Activated CD4-positive, alpha-beta T cell treated with anti-CD3 and anti-CD28 coated beads, Interleukin-2, amount 50 U/mL, for 48 hours (primary cell): Measurements from ENCODE around the gene RPL22.
"Not testable (repeated sequence)": the region's sequence is repeated elsewhere in the genome, so short reads cannot be mapped to it uniquely, and the experiment has no call there.

Source experiments
- DNase-seq, 2 experiments: peaks; one replicate each; pipeline ENCODE4 v3.0.0-alpha.2; 2020

The RPL22 gene

DNA sequence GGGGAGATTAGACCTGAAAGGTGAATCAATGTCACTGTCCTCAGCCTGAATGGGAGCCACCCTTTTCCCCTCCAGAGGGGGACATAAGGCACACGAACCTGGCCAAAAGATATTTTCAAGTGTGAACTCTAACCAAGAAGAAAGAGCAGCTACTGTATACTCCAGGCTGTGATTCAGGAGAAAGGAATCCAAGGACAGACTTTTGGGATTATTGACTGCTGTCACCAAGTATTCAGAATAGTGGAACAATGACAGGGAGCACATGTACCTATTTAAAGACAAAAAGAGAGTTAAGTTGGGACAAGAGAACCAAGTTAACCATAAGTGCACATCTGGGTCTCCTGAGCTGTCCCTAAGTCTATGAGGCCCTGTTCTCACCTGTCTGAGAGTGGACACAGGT lies 34.0 kb upstream of the RPL22 start:
- DNase-seq: no peak

DNA sequence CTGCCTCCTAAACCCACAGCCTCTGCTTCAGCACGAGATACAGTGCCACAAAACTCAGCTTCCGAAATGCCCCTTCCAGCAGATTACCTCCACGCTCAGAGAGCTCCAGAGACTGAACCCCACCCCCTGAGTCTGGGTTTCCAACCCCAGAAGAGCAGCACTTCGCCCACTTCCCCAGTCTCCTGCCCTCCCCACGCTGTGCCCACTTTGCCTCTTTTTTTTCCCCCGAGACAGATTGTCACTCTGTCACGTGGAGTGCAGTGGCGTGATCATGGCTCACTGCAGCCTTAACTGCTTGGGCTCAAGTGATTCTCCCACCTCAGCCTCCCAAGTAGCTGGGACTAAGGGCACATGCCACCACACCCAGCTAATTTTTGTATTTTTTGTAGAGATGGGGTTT lies 26.3 kb upstream of the RPL22 start:
- no peak for DNase-seq

DNA sequence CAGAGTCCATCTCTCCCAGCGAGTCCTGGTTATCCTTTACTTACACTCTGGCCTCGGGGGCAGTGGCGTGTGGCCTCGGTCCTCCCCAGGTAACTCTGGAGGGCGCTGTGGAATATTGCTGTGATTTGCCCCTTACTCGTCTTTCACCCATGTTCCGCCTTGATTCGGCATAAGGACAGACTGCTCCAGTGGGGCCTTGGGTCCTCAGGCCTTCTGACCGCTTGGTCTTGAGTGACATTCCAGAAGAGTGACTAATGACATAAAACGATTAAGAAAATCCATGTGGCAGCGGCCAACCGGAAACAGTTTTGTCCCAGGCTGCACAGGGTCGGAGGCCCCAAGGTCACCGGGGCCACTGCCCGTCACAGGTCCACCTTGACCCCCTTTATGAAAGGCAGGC lies 25.3 kb upstream of the RPL22 start:
- DNase-seq: no peak

DNA sequence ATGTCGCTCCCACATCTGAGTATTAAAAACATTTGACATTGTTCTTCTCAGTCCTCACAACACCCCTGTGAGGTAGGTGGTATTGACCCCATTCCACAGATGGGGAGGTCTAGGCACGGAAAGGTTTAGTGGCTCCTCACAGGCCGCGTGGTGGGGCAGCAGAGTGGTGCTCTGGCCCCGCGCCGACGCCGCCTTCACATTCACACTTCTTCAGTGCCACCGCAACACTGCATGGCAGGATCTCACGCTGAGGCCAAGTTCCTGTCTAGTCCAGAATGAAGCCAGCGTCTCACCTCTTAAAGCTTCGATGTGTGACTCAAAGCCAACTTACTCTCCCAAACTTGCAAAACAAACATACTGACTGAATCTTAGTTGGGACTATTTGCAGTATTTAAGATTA lies 24.2 kb upstream of the RPL22 start:
- no peak for DNase-seq

DNA sequence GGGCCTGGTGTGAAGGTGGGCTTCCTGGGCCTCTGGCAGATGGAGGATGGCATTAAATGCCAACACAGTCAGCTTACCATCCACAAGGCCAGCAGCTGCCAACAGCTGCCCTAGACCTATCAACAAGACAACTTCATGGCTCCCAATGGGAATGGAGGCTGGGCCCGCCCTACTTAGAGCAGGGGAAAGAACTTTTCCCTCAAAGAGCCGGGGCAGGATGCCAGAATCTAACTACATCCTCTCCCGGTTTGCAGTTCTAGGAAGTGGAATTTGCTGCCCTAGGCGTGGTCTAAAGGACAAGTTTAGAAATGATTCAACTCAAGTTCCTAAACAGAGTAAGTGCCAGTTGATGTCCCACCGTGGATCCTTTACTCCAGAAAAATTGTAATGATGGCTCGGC lies 23.2 kb upstream of the RPL22 start:
- DNase-seq: no peak

DNA sequence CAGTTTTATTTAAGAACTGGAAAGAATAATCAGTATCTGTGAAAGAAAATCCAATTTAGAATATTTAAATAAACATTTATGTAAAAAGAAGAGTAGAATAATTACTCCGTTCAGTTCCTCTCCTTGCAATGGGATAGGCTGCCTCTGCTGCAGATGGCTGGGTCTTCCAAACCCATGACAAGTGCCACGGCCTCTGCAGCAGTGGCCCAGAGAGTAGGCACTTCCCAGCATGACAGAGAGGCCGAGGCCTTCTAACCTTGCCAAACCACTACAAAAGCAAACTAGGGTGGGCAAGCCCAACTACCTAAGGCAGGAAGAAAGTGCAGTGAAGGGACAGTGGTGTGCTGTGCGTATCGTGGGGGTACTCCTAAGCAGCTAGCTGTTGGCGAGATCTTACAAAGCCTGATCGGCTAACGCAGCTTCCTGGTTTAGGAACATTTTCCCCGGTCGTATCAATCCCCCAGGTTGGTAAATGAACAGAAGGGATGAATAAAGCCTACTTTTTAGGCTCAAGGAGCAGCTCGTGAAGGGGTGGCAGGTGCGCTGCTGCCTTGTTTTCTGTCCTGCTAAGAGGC lies 21.9 kb upstream of the RPL22 start:
- no peak for DNase-seq

DNA sequence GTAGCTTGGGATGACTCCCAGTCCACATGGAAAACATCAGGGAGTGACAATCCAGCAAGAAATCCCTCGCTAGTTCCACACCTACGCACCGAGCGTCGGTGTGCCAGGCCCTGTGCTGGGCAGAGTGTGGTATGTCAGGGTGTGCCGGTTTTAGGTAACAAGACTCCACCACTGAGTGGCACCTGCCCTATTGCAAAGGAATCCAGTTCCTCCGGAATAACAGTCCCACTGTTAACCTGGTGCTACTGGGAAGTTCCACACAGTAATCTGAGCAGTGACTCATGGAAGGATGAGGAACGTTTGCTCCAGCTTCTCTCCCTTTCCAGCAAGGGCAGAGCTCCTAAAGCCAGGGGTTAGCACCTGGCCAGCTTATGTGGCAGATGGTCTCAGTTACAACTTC lies 20.8 kb upstream of the RPL22 start:
- no peak for DNase-seq

DNA sequence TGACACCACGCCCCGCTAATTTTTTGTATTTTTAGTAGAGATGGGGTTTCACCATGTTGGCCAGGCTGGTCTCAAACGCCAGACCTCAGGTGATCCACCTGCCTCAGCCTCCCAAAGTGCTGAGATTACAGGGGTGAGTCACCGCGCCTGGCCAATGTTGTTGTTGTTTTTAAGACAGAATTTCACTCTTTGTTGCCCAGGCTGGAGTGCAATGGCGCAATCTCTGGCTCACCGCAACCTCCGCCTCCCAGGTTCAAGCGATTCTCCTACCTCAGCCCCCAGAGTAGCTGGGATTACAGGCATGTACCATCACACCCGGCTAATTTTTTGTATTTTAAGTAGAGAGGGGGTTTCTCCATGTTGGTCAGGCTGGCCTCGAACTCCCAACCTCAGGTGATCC lies 20.2 kb upstream of the RPL22 start:
- DNase-seq: not testable (repeated sequence)

DNA sequence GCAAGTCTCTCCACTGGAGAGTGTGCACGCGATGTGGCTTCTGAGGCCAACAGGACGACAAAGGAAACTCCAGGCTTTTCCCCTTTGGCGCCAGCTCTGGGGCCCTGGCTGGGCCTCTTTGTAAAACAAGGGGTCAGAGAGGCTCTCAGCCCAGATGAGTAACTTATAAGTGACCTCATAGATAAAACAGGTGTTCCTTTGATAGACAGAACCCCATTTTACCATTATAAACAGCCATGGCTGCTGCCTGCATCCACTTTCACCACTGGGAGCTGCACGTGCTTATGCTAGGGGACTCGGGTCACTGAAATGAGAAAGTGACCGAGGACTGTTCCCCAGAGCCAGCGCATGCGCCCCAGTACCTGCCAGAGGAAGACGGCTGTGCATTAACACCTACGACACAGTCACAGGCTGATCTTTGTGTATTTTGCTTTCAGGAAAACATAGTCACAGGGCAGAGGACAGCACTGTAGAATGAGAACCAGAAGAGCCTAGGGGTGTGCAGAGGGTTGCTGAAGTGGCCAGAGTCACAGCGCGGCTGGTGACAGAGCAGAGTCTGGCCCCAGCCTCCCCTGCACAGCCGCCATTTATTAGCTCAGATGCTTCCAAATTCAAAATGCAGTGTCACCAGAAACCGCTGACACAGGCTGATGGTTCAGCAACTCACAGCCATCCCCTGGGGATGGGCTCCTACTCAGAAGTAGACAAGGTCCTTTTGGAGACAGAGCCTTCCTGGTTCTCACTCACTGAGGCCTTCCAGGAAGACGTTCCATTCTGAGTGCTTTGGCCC lies 19.2 kb upstream of the RPL22 start:
- DNase-seq: no peak

DNA sequence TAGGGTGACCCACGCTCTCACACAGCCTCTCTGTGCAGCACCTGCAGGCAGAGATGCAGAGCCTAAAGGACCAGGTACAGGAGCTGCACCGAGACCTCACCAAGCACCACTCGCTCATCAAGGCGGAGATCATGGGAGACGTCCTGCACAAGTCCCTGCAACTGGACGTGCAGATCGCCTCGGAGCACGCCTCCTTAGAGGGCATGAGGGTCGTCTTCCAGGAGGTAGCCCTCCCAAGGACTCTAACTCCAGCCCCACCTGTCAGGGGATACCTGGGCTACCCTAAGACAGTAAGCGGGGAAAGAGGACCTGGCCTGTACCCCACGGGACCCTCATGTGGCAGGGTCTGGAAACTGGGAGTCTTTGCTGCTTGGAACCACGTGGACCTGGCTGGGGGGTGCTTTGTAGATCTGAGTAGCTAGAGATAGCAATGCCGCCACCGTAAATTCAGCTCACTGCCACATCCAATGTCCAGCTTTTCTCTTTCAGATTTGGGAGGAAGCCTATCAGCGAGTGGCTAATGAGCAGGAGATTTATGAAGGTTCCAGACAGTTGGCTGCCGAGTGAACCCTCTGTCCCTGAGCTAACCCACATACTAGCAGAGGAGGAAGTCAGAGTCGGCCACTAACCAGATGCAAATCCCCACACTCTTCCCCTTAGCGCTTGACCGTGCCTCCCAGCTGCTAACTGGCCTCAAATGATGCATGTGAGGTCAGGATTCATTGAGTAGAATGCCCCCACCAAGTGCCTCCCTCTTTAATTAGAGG lies 13.0 kb upstream of the RPL22 start:
- DNase-seq: no peak

DNA sequence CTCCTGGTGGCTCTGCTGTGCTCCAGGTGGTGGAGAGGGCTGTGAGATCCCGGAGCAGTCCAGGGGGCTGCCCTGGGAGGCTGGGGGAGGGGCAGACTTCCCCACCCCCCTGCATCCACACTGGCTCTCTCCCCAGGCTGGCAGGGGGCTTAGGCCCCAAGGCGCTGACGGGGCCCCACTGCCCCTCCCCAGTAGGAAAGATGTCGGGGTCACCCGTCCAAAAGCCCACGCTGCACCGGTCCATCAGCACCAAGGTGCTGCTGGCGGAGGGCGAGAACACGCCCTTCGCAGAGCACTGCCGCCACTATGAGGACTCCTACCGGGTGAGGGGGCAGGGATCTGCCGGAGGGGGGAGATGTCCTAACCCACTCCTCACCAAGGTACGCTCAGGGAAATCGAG lies 12.3 kb upstream of the RPL22 start:
- no peak for DNase-seq

DNA sequence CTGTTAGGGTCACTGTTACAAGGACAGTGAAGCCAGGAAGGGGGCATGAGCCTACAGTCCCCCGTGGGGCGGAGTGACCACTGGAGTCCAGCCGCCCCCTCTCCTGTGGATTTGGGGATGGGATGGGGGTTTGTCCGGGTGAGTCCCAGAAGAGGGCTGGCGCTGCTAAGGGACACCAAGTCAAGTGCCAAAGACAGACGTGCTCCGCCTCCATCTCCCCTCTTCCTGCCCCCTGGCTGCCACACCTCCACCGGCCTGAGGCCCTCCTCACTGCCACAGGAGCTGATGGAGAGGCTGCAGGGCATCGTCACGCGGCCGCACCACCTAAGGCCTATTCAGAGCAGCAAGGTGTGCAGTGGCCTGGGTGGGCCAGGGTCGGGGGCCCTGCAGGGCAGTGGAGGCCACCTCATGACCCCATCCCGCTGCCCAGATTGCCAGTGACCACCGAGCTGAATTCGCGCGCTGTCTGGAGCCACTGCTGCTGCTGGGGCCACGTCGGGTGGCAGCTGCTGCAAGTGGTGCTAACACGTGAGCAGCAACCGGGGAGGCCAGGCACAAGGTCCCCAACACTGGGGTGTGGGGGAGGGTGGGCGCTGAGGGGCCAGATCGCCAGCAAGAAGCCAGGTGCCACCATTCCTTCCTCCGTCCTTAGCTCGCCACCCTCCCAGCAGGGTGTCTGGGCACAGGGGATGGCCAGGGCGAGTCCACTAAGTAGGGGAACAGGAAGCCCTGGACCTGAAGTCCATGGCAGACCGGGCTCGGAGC lies 11.4 kb upstream of the RPL22 start:
- DNase-seq: no peak

DNA sequence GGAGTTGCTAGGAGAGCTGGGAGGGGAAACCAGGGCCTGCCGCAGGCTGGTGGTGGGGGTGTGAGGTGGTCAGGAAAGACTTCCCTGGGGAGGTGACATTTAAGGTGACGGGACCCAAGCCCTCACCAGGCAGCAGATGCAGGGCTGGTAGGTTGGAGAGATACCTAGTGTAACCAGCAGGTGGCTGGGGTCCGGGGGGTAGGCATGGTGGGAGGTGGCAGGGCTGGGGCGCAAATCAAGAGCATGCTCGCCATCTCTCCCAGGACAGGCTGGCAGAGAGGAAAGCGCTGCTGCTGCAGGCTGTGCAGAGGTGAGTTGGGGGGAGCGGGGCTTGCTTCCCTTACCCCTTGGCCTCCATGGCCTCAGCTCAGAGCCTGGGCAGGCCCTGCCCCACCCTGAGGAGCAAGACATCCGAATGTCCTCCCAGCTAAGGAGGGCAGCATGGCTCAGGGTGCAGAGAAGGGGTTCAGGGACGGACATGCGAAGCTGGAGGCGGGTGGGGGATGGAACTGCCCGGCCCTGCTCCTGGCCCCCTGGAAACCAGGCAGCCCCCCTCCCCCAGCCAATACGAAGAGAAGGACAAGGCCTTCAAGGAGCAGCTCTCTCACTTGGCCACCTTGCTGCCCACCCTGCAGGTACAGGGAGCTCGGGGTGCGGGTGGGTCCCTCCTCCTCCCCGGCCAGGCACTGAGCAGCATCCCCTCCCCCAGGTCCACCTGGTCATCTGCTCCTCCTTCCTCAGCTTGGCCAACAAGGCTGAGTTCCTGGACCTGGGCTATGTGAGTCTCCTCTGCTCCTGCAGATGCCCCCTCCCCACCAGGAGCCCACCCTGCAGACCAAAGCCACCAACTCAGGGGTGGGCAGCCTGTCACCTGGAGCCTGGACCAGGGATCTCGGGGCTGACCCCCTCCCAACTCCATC lies 10.5 kb upstream of the RPL22 start:
- DNase-seq: peak; percentile 17 to 47

DNA sequence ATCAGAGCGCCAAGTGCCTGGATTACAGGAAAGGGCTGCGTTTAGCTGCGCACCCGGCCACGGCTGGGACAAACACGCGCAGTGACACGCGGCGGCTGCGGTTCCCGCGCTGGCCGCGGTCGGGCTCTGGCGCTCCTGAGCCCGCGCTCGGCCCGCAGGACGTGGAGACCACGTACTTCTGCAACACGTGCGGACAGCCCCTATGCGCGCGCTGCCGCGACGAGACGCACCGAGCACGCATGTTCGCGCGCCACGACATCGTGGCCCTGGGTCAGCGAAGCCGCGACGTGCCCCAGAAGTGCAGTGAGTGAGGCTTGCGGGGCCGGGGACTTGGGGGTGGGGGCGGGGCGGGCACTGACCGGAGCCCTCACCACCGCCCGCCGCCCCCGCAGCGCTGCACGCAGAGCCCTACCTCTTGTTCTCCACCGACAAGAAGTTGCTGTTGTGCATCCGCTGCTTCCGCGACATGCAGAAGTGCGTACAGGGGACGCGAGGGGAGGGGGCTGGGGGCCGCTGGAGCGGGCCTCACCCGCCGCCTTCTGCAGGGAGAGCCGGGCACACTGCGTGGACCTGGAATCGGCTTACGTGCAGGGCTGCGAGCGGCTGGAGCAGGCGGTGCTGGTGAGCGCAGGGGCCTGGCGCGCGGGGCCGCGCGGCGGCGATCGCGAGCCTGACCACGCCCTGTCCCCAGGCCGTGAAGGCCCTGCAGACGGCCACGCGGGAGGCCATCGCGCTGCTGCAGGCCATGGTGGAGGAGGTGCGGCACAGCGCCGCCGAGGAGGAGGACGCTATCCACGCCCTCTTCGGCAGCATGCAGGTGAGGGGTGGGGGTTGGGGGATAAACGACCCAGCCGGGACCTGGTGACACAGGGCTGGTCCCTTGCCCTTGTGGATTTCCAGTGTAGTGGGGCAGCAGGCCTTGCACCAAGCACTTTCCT lies 9.6 kb upstream of the RPL22 start:
- peak; percentile 31 to 46 for DNase-seq

DNA sequence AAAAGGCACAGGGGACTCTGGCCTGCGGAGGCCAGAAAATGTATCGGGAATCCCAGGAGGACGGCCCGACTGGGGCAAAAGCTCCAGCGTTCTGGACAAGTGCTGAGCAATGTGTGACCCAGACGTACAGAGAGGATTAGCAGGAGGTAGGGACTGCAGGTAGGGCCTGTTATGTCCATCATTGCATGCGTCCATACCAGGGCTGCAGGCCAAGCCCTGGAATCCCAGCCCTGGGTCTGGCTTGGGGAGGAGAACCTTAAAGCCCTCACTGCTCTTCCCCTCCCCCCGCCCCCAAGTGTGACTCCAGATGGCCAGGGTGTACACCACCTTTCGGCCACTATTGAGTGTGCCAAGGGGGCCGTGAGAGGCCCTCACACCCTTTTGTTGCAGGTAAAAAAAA lies 8.5 kb upstream of the RPL22 start:
- DNase-seq: no peak

DNA sequence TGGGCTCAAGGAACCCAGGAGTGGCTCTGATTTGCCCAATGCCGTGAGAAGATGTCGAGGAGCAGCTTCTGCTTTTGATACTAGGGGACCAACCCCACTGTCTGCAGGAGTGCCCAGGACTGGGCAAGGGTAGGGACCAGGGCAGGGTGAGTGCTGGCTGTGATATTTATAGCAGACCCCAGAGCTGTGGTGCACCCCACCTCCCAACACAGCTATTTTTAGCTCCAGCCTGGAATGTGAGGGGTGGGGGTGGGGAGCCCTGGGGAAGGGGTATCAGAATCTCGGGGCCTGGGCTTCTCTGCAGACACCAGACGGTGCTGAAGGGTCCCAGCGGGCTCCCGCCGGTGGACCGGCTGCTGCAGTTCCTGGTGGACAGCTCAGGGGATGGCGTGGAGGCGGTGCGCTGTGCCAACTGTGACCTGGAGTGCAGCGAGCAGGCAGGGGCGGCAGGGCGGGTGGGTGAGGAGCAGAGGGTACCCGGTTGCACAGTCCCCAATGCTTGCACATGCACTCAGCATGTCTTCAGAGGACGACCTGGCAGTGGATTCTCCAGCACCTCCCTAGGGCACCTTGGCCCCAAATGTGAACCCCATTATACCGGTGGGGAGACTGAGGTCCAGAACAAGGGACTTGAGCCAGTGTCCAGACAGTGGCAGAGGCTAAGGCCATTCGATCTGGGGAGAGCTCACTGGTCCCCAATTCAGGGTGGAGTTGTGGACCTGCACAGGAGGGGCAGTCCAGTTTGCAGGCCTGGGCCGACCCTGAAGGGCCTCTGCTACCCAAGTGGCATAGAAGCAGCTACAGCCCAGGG lies 7.9 kb upstream of the RPL22 start:
- no peak for DNase-seq

DNA sequence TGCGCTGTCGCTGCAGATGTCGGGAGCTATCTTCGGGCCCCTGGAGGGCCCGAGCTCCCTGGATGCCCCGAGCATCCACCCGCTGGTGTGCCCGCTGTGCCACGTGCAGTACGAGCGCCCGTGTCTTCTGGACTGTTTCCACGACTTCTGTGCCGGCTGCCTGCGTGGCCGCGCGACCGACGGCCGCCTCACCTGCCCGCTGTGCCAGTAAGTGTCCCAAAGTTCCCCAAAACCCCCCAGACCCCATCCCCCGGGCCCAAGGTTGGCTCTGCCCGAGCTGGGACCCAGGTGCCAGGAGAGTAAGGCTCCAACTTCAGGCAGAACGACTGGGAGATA lies 7.1 kb upstream of the RPL22 start:
- no peak for DNase-seq

DNA sequence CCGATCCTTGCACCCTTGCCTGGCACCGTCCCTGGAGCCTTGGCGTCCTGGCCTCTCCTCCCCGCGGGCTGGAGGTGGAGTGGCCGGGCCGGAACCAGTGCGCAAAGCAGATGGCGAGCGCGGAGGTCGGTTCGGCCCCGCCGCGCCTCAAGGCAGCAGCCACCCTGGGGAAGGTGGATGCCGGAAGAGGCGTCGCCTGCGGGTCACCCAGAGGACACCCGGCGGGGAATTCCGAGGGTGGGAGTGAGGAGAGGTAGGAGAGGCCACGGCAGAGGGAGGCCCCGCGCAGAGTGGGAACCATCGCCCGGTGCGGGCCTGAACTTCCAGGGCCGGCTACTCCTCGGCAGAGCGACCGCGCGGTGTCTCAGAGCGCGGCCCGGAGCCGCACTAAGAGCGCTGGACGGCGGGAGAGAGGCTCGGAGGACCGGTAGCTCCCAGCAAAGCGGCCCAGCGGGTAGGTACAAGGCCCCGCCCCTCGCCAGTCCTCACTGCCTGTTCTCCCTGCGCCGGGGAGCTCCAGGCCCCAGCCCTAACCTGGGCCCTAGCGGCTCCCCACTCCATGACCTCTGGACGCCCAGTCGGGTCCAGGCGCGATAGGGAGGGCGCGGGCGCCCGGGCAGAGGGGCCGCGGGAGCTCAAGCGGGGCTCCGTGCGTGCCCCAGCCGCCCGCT lies 6.6 kb upstream of the RPL22 start, which contains the start of gene RNF207:
Gene RNF207, plus strand, starts transcription at position 271 of the 671 bp plus-strand sequence. CDS start 417 bp downstream, outside the sequence.
- DNase-seq: peak; percentile 83 to 86

DNA sequence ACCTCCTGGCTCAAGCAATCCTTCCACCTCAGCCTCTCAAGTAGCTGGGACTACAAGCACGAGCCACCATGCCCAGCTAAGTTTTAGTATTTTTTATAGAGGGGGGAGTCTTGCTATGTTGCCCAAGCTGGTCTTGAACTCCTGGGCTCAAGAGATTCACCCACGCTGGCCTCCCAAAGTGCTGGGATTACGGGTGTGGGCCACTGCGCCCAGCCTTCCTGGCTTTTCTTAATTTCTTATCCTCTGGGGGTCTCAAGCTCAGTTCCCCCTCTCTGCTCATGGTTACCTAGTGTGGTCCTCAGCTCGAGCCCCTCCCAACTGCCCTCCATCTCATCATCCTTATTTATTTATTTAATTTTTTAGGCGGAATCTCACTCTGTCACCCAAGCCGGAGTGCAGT lies 2.9 kb upstream of the RPL22 start:
- no peak for DNase-seq
